ENCODE results near the gene DEPP1. TPM values are rescaled to one million over a fixed set of nuclear protein-coding genes. Genes with fewer than 3 reads are reported as not detected.

The DEPP1 gene
- total RNA-seq, 3 donors from 2014 or later = 14.8 to 19.0 (median 18.1) TPM

DNA sequence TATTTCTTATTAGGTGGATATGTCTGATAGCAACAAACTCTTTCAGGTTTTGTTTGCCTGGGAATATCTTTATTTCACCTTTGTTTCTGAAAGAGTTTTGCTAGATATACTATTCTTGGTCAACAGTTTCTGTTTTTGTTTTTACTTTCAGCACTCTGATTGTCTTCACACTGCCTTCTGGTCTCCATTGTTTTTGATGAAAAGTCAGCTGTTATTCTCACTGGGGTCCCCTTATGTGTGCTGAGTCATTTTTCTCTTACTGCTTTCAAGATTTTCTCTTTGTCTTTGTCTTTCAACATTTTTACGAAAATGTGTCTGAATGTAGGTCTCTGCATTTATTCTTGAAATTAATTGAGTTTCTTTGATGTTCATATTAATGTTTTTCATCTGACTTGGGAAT, 34.3 kb downstream of the DEPP1 start:
- Histone ChIP-seq H3K9me3 (peaks cover 11% of the 10 kb centered on the region), H3K4me3 (no peak overlapping the region), H3K4me1 (ENCODE audit: low read depth) (peaks cover 3% of the 10 kb centered on the region), H3K36me3 (ENCODE audit: low read depth) (no peaks in the 10 kb centered on the region)
- no peak for TF ChIP-seq CTCF (IDR thresholded peaks at IDR 0.05)
- intact Hi-C loops (cut with DNase I, micrococcal nuclease) = no loop called here
- DNase-seq = no peak
- ATAC-seq = no peak

- ATAC-seq (peak; percentile 44), DNase-seq (no peak)
- intact Hi-C loops (cut with DNase I, micrococcal nuclease) = no loop called here
- no peak for TF ChIP-seq CTCF (IDR thresholded peaks at IDR 0.05)
- Histone ChIP-seq H3K9me3 (peaks cover 9% of the 10 kb centered on the region), H3K4me3 (no peak overlapping the region), H3K4me1 (ENCODE audit: low read depth) (peaks cover 3% of the 10 kb centered on the region), H3K36me3 (ENCODE audit: low read depth) (no peaks in the 10 kb centered on the region)
Measured at GRCh38 chr10:44939691-44940401, 38.8 kb downstream of the DEPP1 start.

DNA sequence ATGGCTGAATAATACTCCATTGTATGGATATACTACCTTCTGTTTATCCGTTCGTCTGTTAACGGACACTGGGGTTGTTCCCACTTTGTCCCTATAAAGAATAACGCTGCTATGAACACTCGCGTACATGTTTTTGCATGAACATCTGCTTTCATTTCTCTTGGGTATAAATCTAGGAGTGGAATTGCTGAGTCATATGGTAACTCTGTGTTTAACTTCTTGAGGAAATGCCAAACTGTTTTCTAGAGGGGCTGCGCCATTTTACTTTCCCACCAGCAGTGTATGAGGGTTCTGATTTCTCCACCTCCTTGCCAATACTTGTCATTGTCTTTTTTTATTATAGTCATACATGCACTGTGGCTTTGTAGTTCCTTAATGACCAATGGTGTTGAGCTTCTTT, 39.7 kb downstream of the DEPP1 start:
- intact Hi-C loops (cut with DNase I, micrococcal nuclease) = no loop called here
- no peak for TF ChIP-seq CTCF (IDR thresholded peaks at IDR 0.05)
- no peak overlapping the region for H3K4me3 ChIP-seq
- ATAC-seq (no peak), DNase-seq (no peak)
- peaks cover 3% of the 10 kb centered on the region for H3K4me1 ChIP-seq (ENCODE audit: low read depth)
- H3K36me3 ChIP-seq (ENCODE audit: low read depth) = no peaks in the 10 kb centered on the region
- H3K9me3 ChIP-seq = no peaks in the 10 kb centered on the region

GRCh38 chr10:44937196-44938005, 41.2 kb downstream of the DEPP1 start:
- no peak for TF ChIP-seq CTCF (IDR thresholded peaks at IDR 0.05)
- Histone ChIP-seq H3K4me3 (no peak overlapping the region), H3K36me3 (ENCODE audit: low read depth) (no peaks in the 10 kb centered on the region), H3K9me3 (no peaks in the 10 kb centered on the region), H3K4me1 (ENCODE audit: low read depth) (peaks cover 3% of the 10 kb centered on the region)
- DNase-seq (no peak), ATAC-seq (no peak)
- intact Hi-C loops (cut with DNase I, micrococcal nuclease) = no loop called here

DNA sequence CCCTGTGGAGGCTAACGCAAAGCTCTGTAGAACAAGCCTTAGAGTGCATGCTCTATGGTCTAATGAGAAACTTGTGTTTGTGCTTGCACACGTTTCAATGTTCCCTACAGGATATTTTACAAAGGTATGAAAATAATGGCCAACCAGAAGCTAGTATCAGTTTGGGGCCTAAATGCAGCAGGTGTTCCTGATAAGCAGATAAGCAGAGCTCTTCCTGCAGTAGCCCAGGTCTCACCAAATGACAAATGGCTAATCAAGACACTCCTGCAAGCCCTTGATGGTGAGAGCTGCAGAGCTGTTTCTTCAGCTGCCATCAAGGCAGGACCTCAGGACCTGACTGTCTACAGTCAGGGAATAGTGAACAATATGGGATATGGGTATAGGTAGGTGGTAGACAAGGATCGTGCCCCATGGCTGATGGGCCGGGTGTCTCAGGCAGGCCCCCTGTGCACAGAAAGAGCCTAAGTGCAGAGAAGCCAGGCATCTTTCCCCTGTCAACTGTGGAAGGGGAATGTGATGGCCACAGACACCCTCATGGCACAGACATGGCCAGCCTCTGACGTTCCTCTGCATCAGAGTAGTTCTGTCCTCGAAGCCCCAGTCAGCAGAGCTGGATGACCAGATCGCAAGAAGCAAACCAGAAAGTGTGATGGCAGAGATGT, 42.2 kb downstream of the DEPP1 start:
- Histone ChIP-seq H3K4me1 (ENCODE audit: low read depth) (peaks cover 3% of the 10 kb centered on the region), H3K9me3 (no peaks in the 10 kb centered on the region), H3K36me3 (ENCODE audit: low read depth) (no peaks in the 10 kb centered on the region), H3K4me3 (no peak overlapping the region)
- ATAC-seq = no peak
- no peak for DNase-seq
- intact Hi-C loops (cut with DNase I, micrococcal nuclease) = no loop called here
- no peak for TF ChIP-seq CTCF (IDR thresholded peaks at IDR 0.05)
